Panc1 (cell line): ENCODE data around the gene PPM1N. TPM values are rescaled to one million over a fixed set of nuclear protein-coding genes. Genes with fewer than 3 reads are reported as not detected.

Source experiments
- ATAC-seq: fragments of 200-7000 bp; cut with Tn5 transposase; 2 replicates; pipeline ENCODE4 v1.9.1; 2020; ENCODE audit warnings: mild to moderate bottlenecking, moderate library complexity
- BruUV-seq: library from RNA; stranded (reverse); fragments of 400-500 nt; replicated peaks from 2 replicates; lab custom pipeline; 2021; lab: Mats Ljungman, UMichigan
- CTCF ChIA-PET: fragments of 300-600 bp; sonication (Branson Sonifier 250); formaldehyde crosslinking; loops from one replicate; lab custom pipeline; 2022; ENCODE audit warnings: antibody characterized with exemption; lab: Charles Lee
- POLR2A ChIA-PET: fragments of 300-600 bp; sonication (Branson Sonifier 250); formaldehyde crosslinking; loops from one replicate; lab custom pipeline; 2022; ENCODE audit warnings: antibody characterized with exemption; lab: Charles Lee
- DNase-seq: peaks from one replicate; pipeline ENCODE4 v3.0.0-alpha.2; 2010; ENCODE audit warnings: low read depth, low spot score
- H3K27ac ChIP-seq: 2 replicates; pipeline ENCODE4 v1.5.1; 2011; ENCODE audit warnings: mild to moderate bottlenecking, low read length, inconsistent platforms
- H3K27me3 ChIP-seq: fragments of 200-500 bp; sonication (Bioruptor generic); 2 replicates; pipeline ENCODE4 v1.6.0; 2014; ENCODE audit warnings: low read length, inconsistent platforms; ENCODE audit not compliant: control insufficient read depth, insufficient read depth
- H3K36me3 ChIP-seq: fragments of 200-500 bp; sonication (Bioruptor generic); 2 replicates; pipeline ENCODE4 v1.5.1; 2014; ENCODE audit warnings: inconsistent platforms, mild to moderate bottlenecking, low read length, moderate library complexity; ENCODE audit not compliant: control insufficient read depth, insufficient read depth
- H3K4me1 ChIP-seq: 2 replicates; pipeline ENCODE4 v1.5.1; 2011; ENCODE audit warnings: inconsistent platforms, mild to moderate bottlenecking, low read length, moderate library complexity; ENCODE audit not compliant: control insufficient read depth, insufficient read depth
- H3K4me3 ChIP-seq, 2 experiments: 2 replicates each; pipeline ENCODE4 v1.5.1; 2011 to 2012; ENCODE audit warnings: low read depth in 2 of 2, low read length in 2 of 2, mild to moderate bottlenecking in 2 of 2, inconsistent platforms in 1 of 2, moderate library complexity in 1 of 2
- H3K9me3 ChIP-seq: fragments of 200-500 bp; sonication (Bioruptor generic); 2 replicates; pipeline ENCODE4 v1.5.1; 2014; ENCODE audit warnings: low read depth, mild to moderate bottlenecking, inconsistent platforms, low read length, moderate library complexity; ENCODE audit not compliant: control insufficient read depth, insufficient read depth
- POLR2AphosphoS5 ChIP-seq: IDR thresholded peaks from 2 replicates; pipeline ENCODE4 v1.6.1; 2012; ENCODE audit warnings: mild to moderate bottlenecking, low read depth, low read length, moderate library complexity
- SIN3A ChIP-seq: IDR thresholded peaks from 2 replicates; pipeline ENCODE4 v1.6.1; 2012; ENCODE audit warnings: low read depth, mild to moderate bottlenecking, low read length, moderate library complexity, borderline replicate concordance; ENCODE audit not compliant: insufficient read depth
- TCF7L2 ChIP-seq: IDR thresholded peaks from 2 replicates; pipeline ENCODE4 v1.6.1; 2011; ENCODE audit warnings: mild to moderate bottlenecking, low read depth, low read length, inconsistent platforms
- in situ Hi-C: cut with HindIII; loops from 2 replicates; pipeline ENCODE4 v1.10.0; 2016; ENCODE audit warnings: low sequenced_read_pairs, low pct_unique_long_range_greater_than_20kb
- intact Hi-C: fragments of 100-400 bp; cut with micrococcal nuclease; formaldehyde crosslinking; loops from one replicate; pipeline ENCODE4 v1.10.0; 2022; ENCODE audit not compliant: unreplicated experiment
- total RNA-seq: library from RNA; stranded (reverse); gene quantifications from one replicate; pipeline ENCODE4 v1.2.1, GENCODE V29; 2021; ENCODE audit not compliant: unreplicated experiment
- TF ChIP-seq, protein P1 (sequence below): fragments of 450-650 bp; IDR thresholded peaks from 2 replicates; pipeline ENCODE4 v1.5.1; 2017; ENCODE audit warnings: mild to moderate bottlenecking
- TF ChIP-seq, protein P2 (sequence below), 2 experiments: IDR thresholded peaks; 2 replicates each; pipeline ENCODE4 v1.6.1; 2011 to 2012; ENCODE audit warnings: low read depth in 2 of 2, control low read depth in 1 of 2, low read length in 1 of 2, mild to moderate bottlenecking in 1 of 2, moderate library complexity in 1 of 2; ENCODE audit not compliant: insufficient read depth in 1 of 2

PPM1N gene
- total RNA-seq, 1 experiment from 2014 or later, result 3.3 TPM

DNA sequence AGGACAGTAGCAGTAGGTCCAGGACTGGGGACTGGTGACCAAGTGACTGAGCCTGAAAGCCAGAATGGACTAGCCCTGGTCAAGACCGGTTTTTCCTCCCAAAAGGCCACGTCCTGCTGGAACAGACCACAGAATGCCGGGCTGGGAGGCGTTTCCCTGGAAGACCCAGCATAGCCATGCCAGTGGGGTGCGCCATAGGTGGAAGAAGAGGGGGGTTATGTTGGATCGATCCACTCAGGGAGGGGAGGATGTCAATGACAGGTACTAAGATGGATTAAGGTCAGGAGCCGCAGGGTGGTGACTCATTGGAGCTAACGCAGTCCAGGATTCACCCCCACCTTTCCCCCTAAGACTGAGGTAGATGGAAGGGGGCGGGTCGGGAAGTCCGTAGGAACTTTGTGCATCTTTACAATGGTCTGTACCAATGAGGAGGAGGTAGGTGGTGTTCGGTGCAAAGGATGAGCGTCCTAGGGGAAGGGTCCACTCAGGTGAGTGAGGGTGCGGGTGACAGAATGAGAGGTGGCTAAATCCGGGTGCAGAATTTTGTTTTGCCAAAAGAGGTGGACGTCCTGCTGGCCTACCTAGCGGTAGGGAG lies 30.0 kb downstream of the PPM1N start:
- Histone ChIP-seq H3K27me3 (no peaks in the 10 kb centered on the region), H3K4me3 (no peak overlapping the region), H3K9me3 (no peaks in the 10 kb centered on the region), H3K27ac (no peak overlapping the region), H3K36me3 (peaks cover 8% of the 10 kb centered on the region), H3K4me1 (no peaks in the 10 kb centered on the region)
- intact Hi-C loops (no loop called here), in situ Hi-C loops (no loop called here)
- POLR2A ChIA-PET, result no interaction called here
- CTCF ChIA-PET, result no interaction called here
- DNase-seq, result no peak
- BruUV-seq, result no TSS peak
- TF ChIP-seq POLR2AphosphoS5 (peak; percentile 45; the same call in 1 of the 2 replicates), TCF7L2 (no peak)
- peak; percentile 33 for ATAC-seq

DNA sequence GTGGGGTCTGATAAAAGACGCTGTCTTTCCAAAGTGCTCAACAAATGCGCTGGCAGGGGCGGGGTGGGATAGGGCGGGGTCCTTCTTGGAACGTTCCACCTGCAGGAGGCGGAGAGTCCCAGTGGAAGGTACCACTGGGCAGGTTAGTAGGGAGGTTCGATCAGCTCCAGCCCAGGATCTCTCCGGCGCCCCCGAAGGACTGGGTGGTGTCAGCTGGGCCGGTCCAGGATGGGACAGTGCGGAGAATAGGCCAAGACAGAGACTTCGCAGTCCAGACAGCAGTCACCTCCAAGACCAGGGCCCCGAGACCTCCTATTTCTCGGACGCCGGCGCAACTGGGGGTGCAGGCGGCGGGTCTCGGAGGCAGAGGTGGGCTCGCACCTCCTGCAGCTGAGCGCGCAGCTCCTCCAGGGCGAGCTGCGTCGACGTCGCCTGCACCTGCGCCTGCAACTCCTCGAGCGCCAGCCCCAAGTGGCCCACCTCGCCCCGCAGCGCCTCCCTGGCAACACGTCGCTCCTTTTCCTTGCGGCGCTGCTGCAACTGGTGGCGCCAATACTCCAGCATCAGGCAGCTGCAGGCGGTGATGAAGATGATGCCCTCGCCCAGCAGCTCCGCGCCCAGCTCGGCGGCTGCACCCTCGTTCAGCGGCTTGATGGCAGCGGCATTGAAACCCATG lies 30.6 kb downstream of the PPM1N start:
- in situ Hi-C loops, result no loop called here
- H3K27me3 ChIP-seq, result no peaks in the 10 kb centered on the region
- BruUV-seq, result no TSS peak
- TF ChIP-seq POLR2AphosphoS5 (peak; percentile 33; the same call in 1 of the 2 replicates), SIN3A (no peak)
- intact Hi-C loops, result no loop called here
- CTCF ChIA-PET, result no interaction called here
- DNase-seq, result no peak
- POLR2A ChIA-PET, result no interaction called here
- peaks cover 8% of the 10 kb centered on the region for H3K36me3 ChIP-seq
- no peaks in the 10 kb centered on the region for H3K4me1 ChIP-seq
- H3K9me3 ChIP-seq, result no peaks in the 10 kb centered on the region
- peak; percentile 44; the same call in 1 of the 2 replicates for ATAC-seq
- H3K27ac ChIP-seq, result no peak overlapping the region
- no peak overlapping the region for H3K4me3 ChIP-seq

DNA sequence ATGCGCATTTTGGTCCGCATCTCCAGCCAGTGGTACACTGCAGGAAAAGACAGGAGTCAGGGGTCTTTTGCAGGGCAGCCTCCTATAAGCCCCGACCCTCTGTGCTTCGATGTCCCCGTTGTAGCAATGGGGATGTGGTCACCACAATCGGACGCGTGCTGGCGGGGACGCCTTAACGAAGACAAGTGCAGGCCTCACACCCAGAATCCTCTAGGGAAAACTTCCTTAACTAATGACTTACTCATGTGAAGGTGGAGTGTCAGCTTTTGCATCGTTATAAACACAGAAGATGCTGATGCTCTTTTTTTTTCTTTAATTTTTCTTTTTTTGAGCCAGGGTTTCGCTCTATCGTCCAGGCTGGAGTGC lies 31.2 kb downstream of the PPM1N start:
- ATAC-seq, result no peak
- TF ChIP-seq POLR2AphosphoS5 (no peak), TCF7L2 (no peak), SIN3A (no peak)
- TF ChIP-seq, protein P1, sequence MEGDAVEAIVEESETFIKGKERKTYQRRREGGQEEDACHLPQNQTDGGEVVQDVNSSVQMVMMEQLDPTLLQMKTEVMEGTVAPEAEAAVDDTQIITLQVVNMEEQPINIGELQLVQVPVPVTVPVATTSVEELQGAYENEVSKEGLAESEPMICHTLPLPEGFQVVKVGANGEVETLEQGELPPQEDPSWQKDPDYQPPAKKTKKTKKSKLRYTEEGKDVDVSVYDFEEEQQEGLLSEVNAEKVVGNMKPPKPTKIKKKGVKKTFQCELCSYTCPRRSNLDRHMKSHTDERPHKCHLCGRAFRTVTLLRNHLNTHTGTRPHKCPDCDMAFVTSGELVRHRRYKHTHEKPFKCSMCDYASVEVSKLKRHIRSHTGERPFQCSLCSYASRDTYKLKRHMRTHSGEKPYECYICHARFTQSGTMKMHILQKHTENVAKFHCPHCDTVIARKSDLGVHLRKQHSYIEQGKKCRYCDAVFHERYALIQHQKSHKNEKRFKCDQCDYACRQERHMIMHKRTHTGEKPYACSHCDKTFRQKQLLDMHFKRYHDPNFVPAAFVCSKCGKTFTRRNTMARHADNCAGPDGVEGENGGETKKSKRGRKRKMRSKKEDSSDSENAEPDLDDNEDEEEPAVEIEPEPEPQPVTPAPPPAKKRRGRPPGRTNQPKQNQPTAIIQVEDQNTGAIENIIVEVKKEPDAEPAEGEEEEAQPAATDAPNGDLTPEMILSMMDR, result no peak
- TF ChIP-seq, protein P2, sequence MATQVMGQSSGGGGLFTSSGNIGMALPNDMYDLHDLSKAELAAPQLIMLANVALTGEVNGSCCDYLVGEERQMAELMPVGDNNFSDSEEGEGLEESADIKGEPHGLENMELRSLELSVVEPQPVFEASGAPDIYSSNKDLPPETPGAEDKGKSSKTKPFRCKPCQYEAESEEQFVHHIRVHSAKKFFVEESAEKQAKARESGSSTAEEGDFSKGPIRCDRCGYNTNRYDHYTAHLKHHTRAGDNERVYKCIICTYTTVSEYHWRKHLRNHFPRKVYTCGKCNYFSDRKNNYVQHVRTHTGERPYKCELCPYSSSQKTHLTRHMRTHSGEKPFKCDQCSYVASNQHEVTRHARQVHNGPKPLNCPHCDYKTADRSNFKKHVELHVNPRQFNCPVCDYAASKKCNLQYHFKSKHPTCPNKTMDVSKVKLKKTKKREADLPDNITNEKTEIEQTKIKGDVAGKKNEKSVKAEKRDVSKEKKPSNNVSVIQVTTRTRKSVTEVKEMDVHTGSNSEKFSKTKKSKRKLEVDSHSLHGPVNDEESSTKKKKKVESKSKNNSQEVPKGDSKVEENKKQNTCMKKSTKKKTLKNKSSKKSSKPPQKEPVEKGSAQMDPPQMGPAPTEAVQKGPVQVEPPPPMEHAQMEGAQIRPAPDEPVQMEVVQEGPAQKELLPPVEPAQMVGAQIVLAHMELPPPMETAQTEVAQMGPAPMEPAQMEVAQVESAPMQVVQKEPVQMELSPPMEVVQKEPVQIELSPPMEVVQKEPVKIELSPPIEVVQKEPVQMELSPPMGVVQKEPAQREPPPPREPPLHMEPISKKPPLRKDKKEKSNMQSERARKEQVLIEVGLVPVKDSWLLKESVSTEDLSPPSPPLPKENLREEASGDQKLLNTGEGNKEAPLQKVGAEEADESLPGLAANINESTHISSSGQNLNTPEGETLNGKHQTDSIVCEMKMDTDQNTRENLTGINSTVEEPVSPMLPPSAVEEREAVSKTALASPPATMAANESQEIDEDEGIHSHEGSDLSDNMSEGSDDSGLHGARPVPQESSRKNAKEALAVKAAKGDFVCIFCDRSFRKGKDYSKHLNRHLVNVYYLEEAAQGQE (IDR thresholded peaks at IDR 0.05; ENCODE audit: insufficient read depth in 1 of 2, low read depth in 2 of 2, low read length in 1 of 2), result no peak
- in situ Hi-C loops, result no loop called here
- POLR2A ChIA-PET, result no interaction called here
- Histone ChIP-seq H3K9me3 (no peaks in the 10 kb centered on the region), H3K4me3 (no peak overlapping the region), H3K36me3 (peaks cover 8% of the 10 kb centered on the region), H3K4me1 (no peaks in the 10 kb centered on the region), H3K27me3 (no peaks in the 10 kb centered on the region), H3K27ac (no peak overlapping the region)
- no TSS peak for BruUV-seq
- intact Hi-C loops, result no loop called here
- CTCF ChIA-PET, result no interaction called here
- DNase-seq, result no peak
